ENCODE data around the gene C11orf86. TPM values are rescaled to one million over a fixed set of nuclear protein-coding genes. Genes with fewer than 3 reads are reported as not detected.

Gene C11orf86
- total and polyA plus RNA-seq, 2 experiments from 2014 or later: 0.21 to 0.74 TPM

DNA sequence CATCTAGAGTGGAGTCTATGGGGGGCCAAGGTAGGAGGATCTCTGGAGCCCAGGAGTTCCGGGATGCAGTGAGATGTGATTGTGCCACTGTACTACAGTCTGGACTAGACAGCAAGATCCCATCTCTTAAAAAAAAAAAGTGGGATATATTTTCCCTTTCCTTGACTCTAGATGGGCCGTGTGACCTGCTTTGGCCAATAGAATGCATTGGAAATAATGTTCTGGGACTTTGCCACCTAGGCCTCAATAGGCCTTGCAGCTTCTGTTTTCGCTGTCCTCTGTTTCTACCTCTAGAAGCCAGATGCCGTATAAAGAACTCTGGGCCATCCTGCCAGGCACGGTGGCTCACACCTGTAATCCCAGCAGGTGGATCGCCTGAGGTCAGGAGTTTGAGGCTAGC, 3.6 kb downstream of the C11orf86 start (continued):
- TF ChIP-seq STAT1 (IDR thresholded peaks at IDR 0.05; ENCODE audit: unreplicated experiment) (no peak), ZNF114 (CRISPR knock-in tag; IDR thresholded peaks at IDR 0.05) (no peak), EZH2 (IDR thresholded peaks at IDR 0.05; ENCODE audit: low read depth, unreplicated experiment) (no peak), CREB1 (CRISPR knock-in tag; IDR thresholded peaks at IDR 0.05; ENCODE audit: low read depth) (no peak), POLR2AphosphoS5 (IDR thresholded peaks at IDR 0.05; ENCODE audit: low read depth) (no peak), ZNF331 (CRISPR knock-in tag; IDR thresholded peaks at IDR 0.05; ENCODE audit: low read depth) (no peak), EZH2phosphoT487 (IDR thresholded peaks at IDR 0.05; ENCODE audit: unreplicated experiment) (no peak), NANOG (IDR thresholded peaks at IDR 0.05; ENCODE audit: borderline replicate concordance) (no peak)
- TF ChIP-seq, protein P1, sequence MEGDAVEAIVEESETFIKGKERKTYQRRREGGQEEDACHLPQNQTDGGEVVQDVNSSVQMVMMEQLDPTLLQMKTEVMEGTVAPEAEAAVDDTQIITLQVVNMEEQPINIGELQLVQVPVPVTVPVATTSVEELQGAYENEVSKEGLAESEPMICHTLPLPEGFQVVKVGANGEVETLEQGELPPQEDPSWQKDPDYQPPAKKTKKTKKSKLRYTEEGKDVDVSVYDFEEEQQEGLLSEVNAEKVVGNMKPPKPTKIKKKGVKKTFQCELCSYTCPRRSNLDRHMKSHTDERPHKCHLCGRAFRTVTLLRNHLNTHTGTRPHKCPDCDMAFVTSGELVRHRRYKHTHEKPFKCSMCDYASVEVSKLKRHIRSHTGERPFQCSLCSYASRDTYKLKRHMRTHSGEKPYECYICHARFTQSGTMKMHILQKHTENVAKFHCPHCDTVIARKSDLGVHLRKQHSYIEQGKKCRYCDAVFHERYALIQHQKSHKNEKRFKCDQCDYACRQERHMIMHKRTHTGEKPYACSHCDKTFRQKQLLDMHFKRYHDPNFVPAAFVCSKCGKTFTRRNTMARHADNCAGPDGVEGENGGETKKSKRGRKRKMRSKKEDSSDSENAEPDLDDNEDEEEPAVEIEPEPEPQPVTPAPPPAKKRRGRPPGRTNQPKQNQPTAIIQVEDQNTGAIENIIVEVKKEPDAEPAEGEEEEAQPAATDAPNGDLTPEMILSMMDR (conservative IDR thresholded peaks at IDR 0.05; ENCODE audit: low read depth in 2 of 2): no peak
- TF ChIP-seq, protein P2, sequence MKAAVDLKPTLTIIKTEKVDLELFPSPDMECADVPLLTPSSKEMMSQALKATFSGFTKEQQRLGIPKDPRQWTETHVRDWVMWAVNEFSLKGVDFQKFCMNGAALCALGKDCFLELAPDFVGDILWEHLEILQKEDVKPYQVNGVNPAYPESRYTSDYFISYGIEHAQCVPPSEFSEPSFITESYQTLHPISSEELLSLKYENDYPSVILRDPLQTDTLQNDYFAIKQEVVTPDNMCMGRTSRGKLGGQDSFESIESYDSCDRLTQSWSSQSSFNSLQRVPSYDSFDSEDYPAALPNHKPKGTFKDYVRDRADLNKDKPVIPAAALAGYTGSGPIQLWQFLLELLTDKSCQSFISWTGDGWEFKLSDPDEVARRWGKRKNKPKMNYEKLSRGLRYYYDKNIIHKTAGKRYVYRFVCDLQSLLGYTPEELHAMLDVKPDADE (IDR thresholded peaks at IDR 0.05): no peak
- TF ChIP-seq, protein P3, sequence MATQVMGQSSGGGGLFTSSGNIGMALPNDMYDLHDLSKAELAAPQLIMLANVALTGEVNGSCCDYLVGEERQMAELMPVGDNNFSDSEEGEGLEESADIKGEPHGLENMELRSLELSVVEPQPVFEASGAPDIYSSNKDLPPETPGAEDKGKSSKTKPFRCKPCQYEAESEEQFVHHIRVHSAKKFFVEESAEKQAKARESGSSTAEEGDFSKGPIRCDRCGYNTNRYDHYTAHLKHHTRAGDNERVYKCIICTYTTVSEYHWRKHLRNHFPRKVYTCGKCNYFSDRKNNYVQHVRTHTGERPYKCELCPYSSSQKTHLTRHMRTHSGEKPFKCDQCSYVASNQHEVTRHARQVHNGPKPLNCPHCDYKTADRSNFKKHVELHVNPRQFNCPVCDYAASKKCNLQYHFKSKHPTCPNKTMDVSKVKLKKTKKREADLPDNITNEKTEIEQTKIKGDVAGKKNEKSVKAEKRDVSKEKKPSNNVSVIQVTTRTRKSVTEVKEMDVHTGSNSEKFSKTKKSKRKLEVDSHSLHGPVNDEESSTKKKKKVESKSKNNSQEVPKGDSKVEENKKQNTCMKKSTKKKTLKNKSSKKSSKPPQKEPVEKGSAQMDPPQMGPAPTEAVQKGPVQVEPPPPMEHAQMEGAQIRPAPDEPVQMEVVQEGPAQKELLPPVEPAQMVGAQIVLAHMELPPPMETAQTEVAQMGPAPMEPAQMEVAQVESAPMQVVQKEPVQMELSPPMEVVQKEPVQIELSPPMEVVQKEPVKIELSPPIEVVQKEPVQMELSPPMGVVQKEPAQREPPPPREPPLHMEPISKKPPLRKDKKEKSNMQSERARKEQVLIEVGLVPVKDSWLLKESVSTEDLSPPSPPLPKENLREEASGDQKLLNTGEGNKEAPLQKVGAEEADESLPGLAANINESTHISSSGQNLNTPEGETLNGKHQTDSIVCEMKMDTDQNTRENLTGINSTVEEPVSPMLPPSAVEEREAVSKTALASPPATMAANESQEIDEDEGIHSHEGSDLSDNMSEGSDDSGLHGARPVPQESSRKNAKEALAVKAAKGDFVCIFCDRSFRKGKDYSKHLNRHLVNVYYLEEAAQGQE (IDR thresholded peaks at IDR 0.05; ENCODE audit: unreplicated experiment): no peak

DNA sequence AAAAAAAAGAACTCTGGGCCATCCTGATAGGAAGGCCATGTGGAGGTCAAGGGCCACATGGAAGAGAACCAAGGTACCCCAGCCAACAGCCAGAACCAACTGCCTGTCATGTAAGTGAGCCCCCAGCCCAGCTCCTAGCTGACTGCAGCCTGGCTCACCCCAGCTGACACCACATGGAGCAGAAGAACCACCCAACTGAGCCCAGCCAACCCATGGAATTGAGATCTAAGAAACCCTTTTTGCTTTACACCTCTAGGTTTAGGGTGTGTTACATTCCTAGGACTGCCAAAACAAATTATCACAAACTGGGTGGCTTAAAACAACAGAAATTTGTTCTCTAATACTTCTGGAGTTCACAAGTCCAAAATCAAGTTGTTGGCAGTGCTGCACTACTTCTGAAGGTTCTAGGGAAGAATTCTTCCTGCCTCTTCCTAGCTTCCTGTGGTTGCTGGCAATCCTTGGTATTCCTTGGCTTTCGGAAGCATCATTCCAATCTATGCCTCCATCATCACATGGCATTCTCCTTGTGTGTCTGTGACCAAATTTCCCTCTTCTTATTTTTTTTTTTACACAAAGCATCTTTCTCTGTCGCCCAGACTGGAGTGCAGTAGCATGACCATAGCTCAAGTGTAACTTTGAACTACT, 4.4 kb downstream of the C11orf86 start:
- Mint-ChIP-seq H3K4me1 (peaks cover 2% of the 10 kb centered on the region; the same call in 1 of the 3 replicates), H3K27ac (no peak overlapping the region), H3K4me3 (no peak overlapping the region), H3K36me3 (ENCODE audit: low read depth) (peaks cover 5% of the 10 kb centered on the region), H3K9me3 (peaks cover 11% of the 10 kb centered on the region), H3K27me3 (ENCODE audit: insufficient read depth, low read depth, poor library complexity) (peaks cover 9% of the 10 kb centered on the region)
- Histone ChIP-seq H2AFZ (no peak overlapping the region), H3K36me3 (ENCODE audit: insufficient read depth) (no peaks in the 10 kb centered on the region), H3K4me2 (no peak overlapping the region), H3F3A (replicated peaks; ENCODE audit: low read depth) (no peaks in the 10 kb centered on the region), H3K9me2 (ENCODE audit: insufficient read depth) (peaks cover 5% of the 10 kb centered on the region; the same call in 1 of the 2 replicates), H3K27ac (ENCODE audit: low read depth) (no peak overlapping the region), H3K4me1 (ENCODE audit: insufficient read depth) (peaks cover 8% of the 10 kb centered on the region; the same call in 1 of the 2 replicates), H4K20me1 (replicated peaks; ENCODE audit: insufficient read depth) (no peaks in the 10 kb centered on the region), H3K4me3 (no peak overlapping the region), H3K27me3 (ENCODE audit: insufficient read depth) (no peaks in the 10 kb centered on the region), H3K79me2 (replicated peaks; ENCODE audit: insufficient read depth) (no peaks in the 10 kb centered on the region)
- TF ChIP-seq NANOG (IDR thresholded peaks at IDR 0.05; ENCODE audit: borderline replicate concordance) (no peak), ZNF331 (CRISPR knock-in tag; IDR thresholded peaks at IDR 0.05; ENCODE audit: low read depth) (peak; percentile 99)
- TF ChIP-seq, protein P1 (conservative IDR thresholded peaks at IDR 0.05; ENCODE audit: low read depth in 2 of 2): no peak
- TF ChIP-seq, protein P3 (IDR thresholded peaks at IDR 0.05; ENCODE audit: unreplicated experiment): no peak
- DNase-seq (ENCODE audit: low spot score) (no peak), ATAC-seq (no peak)
